Mesendoderm (in vitro differentiated cells): Measurements from ENCODE around the gene MZT2A.
"Not testable (repeated sequence)": the region's sequence is repeated elsewhere in the genome, so short reads cannot be mapped to it uniquely, and the experiment has no call there.

Experiments used
- DNase-seq: peaks from one replicate; pipeline ENCODE4 v3.0.0; 2013
- H2AK5ac ChIP-seq: 2 replicates; pipeline ENCODE4 v1.6.1; 2013; ENCODE audit warnings: low read length, inconsistent platforms
- H2BK120ac ChIP-seq: 2 replicates; pipeline ENCODE4 v1.6.1; 2013; ENCODE audit warnings: low read depth, mild to moderate bottlenecking, low read length, moderate library complexity, mixed read lengths
- H2BK15ac ChIP-seq: replicated peaks from 2 replicates; pipeline ENCODE4 v1.6.1; 2013; ENCODE audit warnings: low read depth, mild to moderate bottlenecking, moderate library complexity
- H2BK5ac ChIP-seq: 2 replicates; pipeline ENCODE4 v1.6.1; 2013; ENCODE audit warnings: low read length, inconsistent platforms
- H3K18ac ChIP-seq: 2 replicates; pipeline ENCODE4 v1.6.1; 2013; ENCODE audit warnings: mild to moderate bottlenecking, low read length, mixed read lengths
- H3K23ac ChIP-seq: one replicate; pipeline ENCODE4 v1.6.1; 2013; ENCODE audit warnings: low read length
- H3K27ac ChIP-seq: 2 replicates; pipeline ENCODE4 v1.5.1; 2013; ENCODE audit warnings: low read depth, mild to moderate bottlenecking, inconsistent platforms, low read length, moderate library complexity
- H3K27me3 ChIP-seq: 2 replicates; pipeline ENCODE4 v1.6.1; 2013; ENCODE audit warnings: low read length, control low read depth, mild to moderate bottlenecking, inconsistent platforms; ENCODE audit not compliant: insufficient read depth, poor library complexity
- H3K36me3 ChIP-seq: 2 replicates; pipeline ENCODE4 v1.6.1; 2013; ENCODE audit warnings: low read length, inconsistent platforms; ENCODE audit not compliant: control insufficient read depth, insufficient read depth
- H3K4ac ChIP-seq: one replicate; pipeline ENCODE4 v1.6.1; 2013; ENCODE audit warnings: low read depth, mild to moderate bottlenecking, low read length, moderate library complexity
- H3K4me1 ChIP-seq: 2 replicates; pipeline ENCODE4 v1.6.1; 2013; ENCODE audit warnings: low read depth, low read length, inconsistent platforms; ENCODE audit not compliant: control insufficient read depth
- H3K4me2 ChIP-seq: 2 replicates; pipeline ENCODE4 v1.6.1; 2013; ENCODE audit warnings: low read length
- H3K4me3 ChIP-seq: 2 replicates; pipeline ENCODE4 v1.5.1; 2013; ENCODE audit warnings: mild to moderate bottlenecking, low read length
- H3K56ac ChIP-seq: one replicate; pipeline ENCODE4 v1.6.1; 2013; ENCODE audit warnings: low read length
- H3K79me1 ChIP-seq: 2 replicates; pipeline ENCODE4 v1.6.1; 2013; ENCODE audit warnings: low read length, inconsistent platforms
- H3K79me2 ChIP-seq: 2 replicates; pipeline ENCODE4 v1.6.1; 2013; ENCODE audit warnings: mild to moderate bottlenecking, low read length; ENCODE audit not compliant: control insufficient read depth, insufficient read depth
- H3K9ac ChIP-seq: 2 replicates; pipeline ENCODE4 v1.6.1; 2013; ENCODE audit warnings: low read length, inconsistent platforms
- H4K5ac ChIP-seq: one replicate; pipeline ENCODE4 v1.6.1; 2013; ENCODE audit warnings: low read length
- H4K8ac ChIP-seq: one replicate; pipeline ENCODE4 v1.6.1; 2013; ENCODE audit warnings: low read depth, mild to moderate bottlenecking, control low read depth, low read length, moderate library complexity
- WGBS: extraction: QIAGEN DNeasy Blood & Tissue Kit; methylation state at CpG from one replicate; pipeline ENCODE4 v1.1.7; 2013; ENCODE audit warnings: low lambda C conversion rate, missing lambda C conversion rate; ENCODE audit not compliant: insufficient coverage; ENCODE audit errors: extremely low coverage; 5-methylcytosine and 5-hydroxymethylcytosine counted together

MZT2A gene

GRCh38 chr2:131444736-131445514 lies 47.3 kb downstream of the MZT2A start:
- H3K4me1 ChIP-seq, DNase-seq, H3K36me3 ChIP-seq, H2BK120ac ChIP-seq, H3K23ac ChIP-seq, H3K4ac ChIP-seq, H3K56ac ChIP-seq, H3K27ac ChIP-seq, H3K79me2 ChIP-seq, H3K4me2 ChIP-seq, H3K18ac ChIP-seq, H3K27me3 ChIP-seq, H4K8ac ChIP-seq, H2BK15ac ChIP-seq, H3K4me3 ChIP-seq, H4K5ac ChIP-seq, H3K79me1 ChIP-seq, H2BK5ac ChIP-seq, H2AK5ac ChIP-seq, H3K9ac ChIP-seq: not testable (repeated sequence)
- WGBS: no CpG with 5 or more reads among the region's 90 CpGs

GRCh38 chr2:131440742-131441468 lies 51.3 kb downstream of the MZT2A start:
- H3K79me1 ChIP-seq, H2BK5ac ChIP-seq, H3K4me2 ChIP-seq, H3K4me1 ChIP-seq, H3K18ac ChIP-seq, DNase-seq, H3K9ac ChIP-seq, H2AK5ac ChIP-seq, H3K23ac ChIP-seq, H3K4ac ChIP-seq, H3K27ac ChIP-seq, H3K4me3 ChIP-seq, H4K8ac ChIP-seq, H3K36me3 ChIP-seq, H2BK120ac ChIP-seq, H3K56ac ChIP-seq, H3K79me2 ChIP-seq, H4K5ac ChIP-seq, H2BK15ac ChIP-seq, H3K27me3 ChIP-seq: not testable (repeated sequence)
- WGBS: no CpG with 5 or more reads among the region's 7 CpGs
